22Rv1 (cell line): ENCODE results near the gene ATP5F1E.

Source experiments
- ZFX ChIP-seq: fragments of 450-650 bp; IDR thresholded peaks from 2 replicates; pipeline ENCODE4 v1.6.1; 2017; ENCODE audit warnings: antibody characterized with exemption, borderline replicate concordance
- TF ChIP-seq, protein P1 (sequence below): fragments of 450-650 bp; IDR thresholded peaks from 2 replicates; pipeline ENCODE4 v1.5.1; 2017; ENCODE audit warnings: mild to moderate bottlenecking

GRCh38 chr20:59016795-59017492 is 15.2 kb downstream of the ATP5F1E start:
- TF ChIP-seq, protein P1, sequence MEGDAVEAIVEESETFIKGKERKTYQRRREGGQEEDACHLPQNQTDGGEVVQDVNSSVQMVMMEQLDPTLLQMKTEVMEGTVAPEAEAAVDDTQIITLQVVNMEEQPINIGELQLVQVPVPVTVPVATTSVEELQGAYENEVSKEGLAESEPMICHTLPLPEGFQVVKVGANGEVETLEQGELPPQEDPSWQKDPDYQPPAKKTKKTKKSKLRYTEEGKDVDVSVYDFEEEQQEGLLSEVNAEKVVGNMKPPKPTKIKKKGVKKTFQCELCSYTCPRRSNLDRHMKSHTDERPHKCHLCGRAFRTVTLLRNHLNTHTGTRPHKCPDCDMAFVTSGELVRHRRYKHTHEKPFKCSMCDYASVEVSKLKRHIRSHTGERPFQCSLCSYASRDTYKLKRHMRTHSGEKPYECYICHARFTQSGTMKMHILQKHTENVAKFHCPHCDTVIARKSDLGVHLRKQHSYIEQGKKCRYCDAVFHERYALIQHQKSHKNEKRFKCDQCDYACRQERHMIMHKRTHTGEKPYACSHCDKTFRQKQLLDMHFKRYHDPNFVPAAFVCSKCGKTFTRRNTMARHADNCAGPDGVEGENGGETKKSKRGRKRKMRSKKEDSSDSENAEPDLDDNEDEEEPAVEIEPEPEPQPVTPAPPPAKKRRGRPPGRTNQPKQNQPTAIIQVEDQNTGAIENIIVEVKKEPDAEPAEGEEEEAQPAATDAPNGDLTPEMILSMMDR: no peak
- TF ChIP-seq ZFX: no peak
